Mesenchymal stem cell (in vitro differentiated cells and primary cell): ENCODE measurements around the gene NOCT.
A peak's percentile ranks its signal among the peaks of the same experiment; 100 is the strongest.

Experiments used
- DNase-seq: peaks from one replicate; pipeline ENCODE4 v3.0.0-alpha.2; 2013
- H2AFZ ChIP-seq: one replicate; pipeline ENCODE4 v1.6.1; 2013; ENCODE audit warnings: low read depth, mild to moderate bottlenecking, control low read depth, inconsistent platforms, low read length, moderate library complexity
- H2AK5ac ChIP-seq: 2 replicates; pipeline ENCODE4 v1.6.1; 2013; ENCODE audit warnings: low read length, moderate library complexity, mild to moderate bottlenecking, inconsistent platforms; ENCODE audit not compliant: severe bottlenecking
- H2BK120ac ChIP-seq: one replicate; pipeline ENCODE4 v1.6.1; 2013; ENCODE audit warnings: low read depth, mild to moderate bottlenecking, inconsistent platforms, low read length, moderate library complexity
- H2BK12ac ChIP-seq, 2 experiments: one replicate each; pipeline ENCODE4 v1.6.1; 2013; ENCODE audit warnings: inconsistent platforms in 2 of 2, low read length in 2 of 2, mild to moderate bottlenecking in 2 of 2, moderate library complexity in 2 of 2, control low read depth in 1 of 2
- H2BK15ac ChIP-seq: one replicate; pipeline ENCODE4 v1.6.1; 2013; ENCODE audit warnings: mild to moderate bottlenecking, low read depth, inconsistent platforms; ENCODE audit not compliant: poor library complexity, severe bottlenecking
- H2BK5ac ChIP-seq: 2 replicates; pipeline ENCODE4 v1.6.1; 2013; ENCODE audit warnings: low read depth, mild to moderate bottlenecking, low read length, control low read depth, inconsistent platforms; ENCODE audit not compliant: poor library complexity, severe bottlenecking
- H3K14ac ChIP-seq, 2 experiments: one replicate each; pipeline ENCODE4 v1.6.1; 2013; ENCODE audit warnings: inconsistent platforms in 2 of 2, low read length in 2 of 2, control low read depth in 1 of 2, mild to moderate bottlenecking in 1 of 2, moderate library complexity in 1 of 2
- H3K18ac ChIP-seq, 2 experiments: one replicate each; pipeline ENCODE4 v1.6.1; 2013; ENCODE audit warnings: inconsistent platforms in 2 of 2, low read length in 2 of 2, control low read depth in 1 of 2, low read depth in 1 of 2, mild to moderate bottlenecking in 1 of 2
- H3K23ac ChIP-seq, 2 experiments: one replicate each; pipeline ENCODE4 v1.6.1; 2013; ENCODE audit warnings: inconsistent platforms in 2 of 2, low read length in 2 of 2, mild to moderate bottlenecking in 2 of 2, moderate library complexity in 2 of 2, control low read depth in 1 of 2
- H3K27ac ChIP-seq: 2 replicates; pipeline ENCODE4 v1.5.1; 2013; ENCODE audit warnings: mild to moderate bottlenecking, moderate library complexity, low read length, control low read depth, inconsistent platforms; ENCODE audit not compliant: poor library complexity, severe bottlenecking
- H3K27me3 ChIP-seq, 2 experiments: 2 replicates each; pipeline versions ENCODE4 v1.6.1 to v1.7.0; 2013; ENCODE audit warnings: low read length in 2 of 2, mild to moderate bottlenecking in 2 of 2, moderate library complexity in 2 of 2, control low read depth in 1 of 2, inconsistent platforms in 1 of 2; ENCODE audit not compliant: control insufficient read depth in 1 of 2, insufficient read depth in 1 of 2
- H3K36me3 ChIP-seq, 2 experiments: 2 replicates each; pipeline versions ENCODE4 v1.6.1 to v1.7.0; 2013; ENCODE audit warnings: low read length in 2 of 2, control low read depth in 1 of 2, inconsistent platforms in 1 of 2, low read depth in 1 of 2, mild to moderate bottlenecking in 1 of 2; ENCODE audit not compliant: insufficient read depth in 2 of 2, control insufficient read depth in 1 of 2
- H3K4ac ChIP-seq, 2 experiments: one replicate each; pipeline ENCODE4 v1.6.1; 2013; ENCODE audit warnings: inconsistent platforms in 2 of 2, low read length in 2 of 2, mild to moderate bottlenecking in 2 of 2, moderate library complexity in 2 of 2, control low read depth in 1 of 2, low read depth in 1 of 2
- H3K4me1 ChIP-seq: 2 replicates; pipeline ENCODE4 v1.6.1; 2013; ENCODE audit warnings: low read depth, low read length, control low read depth; ENCODE audit not compliant: control insufficient read depth, insufficient read depth
- H3K4me2 ChIP-seq: 2 replicates; pipeline ENCODE4 v1.6.1; 2013; ENCODE audit warnings: low read length, mild to moderate bottlenecking, inconsistent platforms; ENCODE audit not compliant: poor library complexity, severe bottlenecking
- H3K4me3 ChIP-seq, 2 experiments: 2 replicates each; pipeline versions ENCODE4 v1.5.1 to v1.7.0; 2013; ENCODE audit warnings: low read length in 2 of 2, mild to moderate bottlenecking in 2 of 2, control low read depth in 1 of 2, low read depth in 1 of 2; ENCODE audit not compliant: insufficient read depth in 1 of 2
- H3K79me1 ChIP-seq: replicated peaks from 2 replicates; pipeline ENCODE4 v1.6.1; 2013; ENCODE audit warnings: mild to moderate bottlenecking, control low read depth, low read length, inconsistent platforms; ENCODE audit not compliant: poor library complexity, severe bottlenecking
- H3K9ac ChIP-seq: 2 replicates; pipeline ENCODE4 v1.7.0; 2013; ENCODE audit warnings: mild to moderate bottlenecking, low read length, moderate library complexity
- H3K9me3 ChIP-seq: 2 replicates; pipeline ENCODE4 v1.7.0; 2013; ENCODE audit warnings: mild to moderate bottlenecking, low read length; ENCODE audit not compliant: control insufficient read depth
- H4K8ac ChIP-seq: one replicate; pipeline ENCODE4 v1.6.1; 2013; ENCODE audit warnings: inconsistent platforms, mild to moderate bottlenecking, low read length, moderate library complexity
- H4K91ac ChIP-seq: one replicate; pipeline ENCODE4 v1.6.1; 2013; ENCODE audit warnings: mild to moderate bottlenecking, low read length, inconsistent platforms
- WGBS: methylation state at CpG from one replicate; pipeline ENCODE4 v1.1.7; 2013; ENCODE audit warnings: mixed read lengths; 5-methylcytosine and 5-hydroxymethylcytosine counted together

NOCT gene

DNA sequence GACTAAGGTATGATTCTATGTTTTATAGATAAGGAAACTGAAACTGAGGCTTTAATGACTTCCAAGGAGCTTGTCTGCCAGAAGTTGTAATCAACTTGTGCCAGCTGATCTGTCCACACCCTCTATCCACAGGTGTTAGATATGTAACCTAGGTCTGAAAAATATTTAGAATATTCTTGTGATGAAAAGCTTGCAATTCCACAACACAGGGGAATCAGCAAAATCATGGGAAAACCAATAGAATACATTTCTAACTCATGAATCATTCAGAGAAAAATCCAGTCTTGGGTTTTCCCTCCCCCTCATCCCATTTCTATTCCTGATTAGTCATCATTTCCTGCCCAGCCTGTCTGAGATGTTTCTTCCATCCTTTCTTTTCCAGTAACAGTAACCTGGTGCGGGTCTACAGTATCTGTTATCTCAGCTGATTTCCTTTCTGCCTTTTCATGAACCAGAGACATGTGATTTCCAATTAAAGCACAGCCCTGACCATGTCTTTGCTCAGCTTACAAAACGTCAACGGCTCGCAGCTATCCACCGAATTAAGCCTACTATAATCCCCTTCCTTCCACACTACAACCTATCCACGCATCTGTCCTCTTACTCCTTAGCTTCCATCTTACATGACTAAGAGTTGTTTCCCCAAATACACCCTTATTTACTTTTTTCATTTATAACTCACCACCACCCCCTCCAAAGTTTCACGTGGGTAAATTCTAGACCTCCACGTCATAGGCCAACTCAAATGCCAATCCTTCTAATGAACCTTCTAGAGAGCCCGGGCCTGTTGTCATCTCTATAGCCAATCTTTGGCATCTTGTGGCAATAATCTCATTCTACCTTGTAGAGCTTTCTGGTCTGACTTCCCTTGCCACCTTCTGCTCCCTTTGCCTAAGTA, 961 bp upstream of the NOCT start:
- Histone ChIP-seq H4K91ac (peak overlapping the region; percentile 92), H2AFZ (peak overlapping the region; percentile 77), H2BK5ac (peak overlapping the region; percentile 98), H3K27ac (peak overlapping the region; percentile 100), H3K36me3 (no peaks in the 10 kb centered on the region), H3K4me1 (peaks cover 13% of the 10 kb centered on the region), H3K79me1 (no peaks in the 10 kb centered on the region), H2BK120ac (peak overlapping the region; percentile 86), H3K4ac (peak overlapping the region; percentile 66 to 98), H2BK15ac (no peak overlapping the region), H3K4me2 (peak overlapping the region; percentile 99), H2AK5ac (peak overlapping the region; percentile 97), H4K8ac (peak overlapping the region; percentile 85), H3K23ac (peak overlapping the region in 1 of 2 experiments; percentile 79), H3K9ac (peak overlapping the region; percentile 96), H3K14ac (no peak overlapping the region), H3K27me3 (no peaks in the 10 kb centered on the region), H3K9me3 (no peaks in the 10 kb centered on the region), H3K4me3 (peak overlapping the region in 1 of 2 experiments; percentile 85), H3K18ac (peak overlapping the region; percentile 91 to 96), H2BK12ac (peak overlapping the region; percentile 66 to 90)
- 3% methylated on average over 9 of the region's 9 CpGs for WGBS
- DNase-seq, result peak; percentile 96

DNA sequence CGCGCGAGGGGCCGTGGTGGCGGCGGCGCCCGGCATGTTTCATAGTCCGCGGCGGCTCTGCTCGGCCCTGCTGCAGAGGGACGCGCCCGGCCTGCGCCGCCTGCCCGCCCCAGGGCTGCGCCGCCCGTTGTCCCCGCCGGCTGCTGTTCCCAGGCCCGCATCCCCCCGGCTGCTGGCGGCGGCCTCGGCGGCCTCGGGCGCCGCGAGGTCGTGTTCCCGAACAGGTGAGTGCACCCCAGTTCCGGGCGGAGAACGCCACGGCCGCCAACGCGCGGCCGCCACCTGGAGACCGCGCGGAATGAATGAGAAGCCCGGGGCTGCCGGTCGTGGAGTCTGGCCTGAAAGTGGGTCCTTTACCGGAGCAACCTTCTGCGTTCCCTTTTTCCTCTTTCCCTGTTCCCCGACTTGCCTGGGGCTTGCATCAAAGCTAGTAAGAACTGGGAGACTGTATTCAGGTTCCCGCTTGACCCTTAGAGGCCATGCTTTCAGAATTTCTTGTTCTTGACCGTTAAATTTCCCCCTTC, 429 bp downstream of the NOCT start:
- peak overlapping the region; percentile 47 to 91 for H3K4ac ChIP-seq
- under 1% methylated on average over 55 of the region's 55 CpGs for WGBS
- H3K9ac ChIP-seq, result peak overlapping the region; percentile 96
- H4K91ac ChIP-seq, result peak overlapping the region; percentile 68
- H3K18ac ChIP-seq, result peak overlapping the region; percentile 90 to 91
- H2AK5ac ChIP-seq, result no peak overlapping the region
- no peak overlapping the region for H2BK15ac ChIP-seq
- H3K36me3 ChIP-seq, result no peaks in the 10 kb centered on the region
- H2BK120ac ChIP-seq, result peak overlapping the region; percentile 99
- H3K79me1 ChIP-seq, result no peaks in the 10 kb centered on the region
- peak overlapping the region in 1 of 2 experiments; percentile 23 for H3K23ac ChIP-seq
- peak overlapping the region; percentile 85 to 90 for H3K4me3 ChIP-seq
- H3K9me3 ChIP-seq, result no peaks in the 10 kb centered on the region
- H3K14ac ChIP-seq, result peak overlapping the region in 1 of 2 experiments; percentile 73
- peak overlapping the region; percentile 77 for H3K4me2 ChIP-seq
- no peak overlapping the region for H4K8ac ChIP-seq
- peak overlapping the region; percentile 15 for H3K27ac ChIP-seq
- peak overlapping the region; percentile 60 for H2AFZ ChIP-seq
- peak overlapping the region; percentile 98 for H2BK5ac ChIP-seq
- DNase-seq, result peak; percentile 49
- H2BK12ac ChIP-seq, result peak overlapping the region in 1 of 2 experiments; percentile 39
- H3K4me1 ChIP-seq, result peaks cover 19% of the 10 kb centered on the region
- H3K27me3 ChIP-seq, result no peaks in the 10 kb centered on the region

DNA sequence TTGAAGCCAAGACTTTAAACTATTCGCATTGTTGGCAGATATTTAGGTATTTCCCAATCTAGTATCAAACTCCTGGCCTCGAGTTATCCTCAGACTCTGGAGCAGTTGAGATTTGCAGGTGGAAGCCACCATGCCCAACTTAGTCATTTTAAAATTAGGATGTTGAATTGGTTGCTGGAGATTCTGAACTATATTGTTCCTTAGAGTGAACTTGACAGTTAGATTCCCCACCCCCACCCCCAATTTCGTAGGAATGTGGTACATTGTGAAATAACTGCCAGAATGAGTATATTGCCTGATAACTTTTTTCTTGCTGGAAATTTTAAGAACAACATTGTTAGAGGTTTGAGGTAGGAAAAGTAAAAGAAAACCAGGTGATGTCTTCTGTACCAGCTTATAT, 2.3 kb downstream of the NOCT start:
- H3K36me3 ChIP-seq, result no peaks in the 10 kb centered on the region
- no peaks in the 10 kb centered on the region for H3K9me3 ChIP-seq
- H3K18ac ChIP-seq, result no peak overlapping the region
- H4K8ac ChIP-seq, result no peak overlapping the region
- no peak overlapping the region for H2AK5ac ChIP-seq
- H3K4ac ChIP-seq, result no peak overlapping the region
- H3K23ac ChIP-seq, result no peak overlapping the region
- H2BK5ac ChIP-seq, result no peak overlapping the region
- no peak overlapping the region for H2BK120ac ChIP-seq
- H3K4me2 ChIP-seq, result peak overlapping the region; percentile 42
- H2AFZ ChIP-seq, result no peak overlapping the region
- no peak overlapping the region for H3K14ac ChIP-seq
- H3K79me1 ChIP-seq, result no peaks in the 10 kb centered on the region
- no peak overlapping the region for H2BK12ac ChIP-seq
- no peak overlapping the region for H3K27ac ChIP-seq
- peaks cover 19% of the 10 kb centered on the region for H3K4me1 ChIP-seq
- no peaks in the 10 kb centered on the region for H3K27me3 ChIP-seq
- peak overlapping the region; percentile 13 for H3K9ac ChIP-seq
- H4K91ac ChIP-seq, result no peak overlapping the region
- no peak overlapping the region for H2BK15ac ChIP-seq
- DNase-seq, result no peak
- 58% methylated on average over 3 of the region's 3 CpGs for WGBS
- H3K4me3 ChIP-seq, result no peak overlapping the region

DNA sequence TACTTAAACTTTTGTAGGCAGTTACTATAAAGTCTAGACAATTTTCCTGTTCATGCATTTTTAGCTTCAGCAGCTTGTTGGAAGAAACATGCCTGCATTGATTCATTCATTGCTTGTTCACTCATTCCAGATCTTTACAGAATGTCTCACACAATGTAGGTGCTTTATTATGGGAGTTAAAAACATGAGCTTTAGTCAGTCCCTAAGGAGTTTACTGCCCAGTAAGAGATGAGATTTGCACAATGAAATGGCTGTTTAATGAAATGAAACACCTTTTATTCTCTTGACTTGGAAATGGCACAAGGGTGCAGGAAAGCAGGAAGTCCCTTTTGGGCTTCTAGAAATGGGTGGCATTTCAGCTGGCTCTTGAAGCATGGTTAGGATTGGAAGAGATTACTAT, 2.9 kb downstream of the NOCT start:
- H3K18ac ChIP-seq, result no peak overlapping the region
- no peak overlapping the region for H3K4me3 ChIP-seq

More for the DNA sequence above, 2.9 kb downstream of the NOCT start:
- no peak overlapping the region for H4K8ac ChIP-seq
- H3K14ac ChIP-seq, result no peak overlapping the region
- no peak overlapping the region for H3K4me2 ChIP-seq
- H2BK5ac ChIP-seq, result no peak overlapping the region
- H3K4ac ChIP-seq, result no peak overlapping the region
- peak overlapping the region; percentile 20 for H3K27ac ChIP-seq
- H3K36me3 ChIP-seq, result no peaks in the 10 kb centered on the region
- no peak overlapping the region for H4K91ac ChIP-seq
- H3K9me3 ChIP-seq, result no peaks in the 10 kb centered on the region
- H3K79me1 ChIP-seq, result no peaks in the 10 kb centered on the region
- peak overlapping the region; percentile 13 for H3K9ac ChIP-seq
- H2BK12ac ChIP-seq, result no peak overlapping the region
- H3K27me3 ChIP-seq, result no peaks in the 10 kb centered on the region
- H2BK120ac ChIP-seq, result no peak overlapping the region
- no peak overlapping the region for H3K23ac ChIP-seq
- H2AFZ ChIP-seq, result no peak overlapping the region
- H2BK15ac ChIP-seq, result no peak overlapping the region
- H3K4me1 ChIP-seq, result peaks cover 19% of the 10 kb centered on the region
- DNase-seq, result no peak
- H2AK5ac ChIP-seq, result no peak overlapping the region
